ENCODE results near the gene RPL31. TPM values are rescaled to one million over a fixed set of nuclear protein-coding genes. Genes with fewer than 3 reads are reported as not detected.

RPL31 gene
- total and polyA plus RNA-seq, 9 of the 15 experiments (the other 6 are each of a cell fraction or from before 2014, with no cell fraction given), result 1,176 to 6,037 (median 2,997) TPM

DNA sequence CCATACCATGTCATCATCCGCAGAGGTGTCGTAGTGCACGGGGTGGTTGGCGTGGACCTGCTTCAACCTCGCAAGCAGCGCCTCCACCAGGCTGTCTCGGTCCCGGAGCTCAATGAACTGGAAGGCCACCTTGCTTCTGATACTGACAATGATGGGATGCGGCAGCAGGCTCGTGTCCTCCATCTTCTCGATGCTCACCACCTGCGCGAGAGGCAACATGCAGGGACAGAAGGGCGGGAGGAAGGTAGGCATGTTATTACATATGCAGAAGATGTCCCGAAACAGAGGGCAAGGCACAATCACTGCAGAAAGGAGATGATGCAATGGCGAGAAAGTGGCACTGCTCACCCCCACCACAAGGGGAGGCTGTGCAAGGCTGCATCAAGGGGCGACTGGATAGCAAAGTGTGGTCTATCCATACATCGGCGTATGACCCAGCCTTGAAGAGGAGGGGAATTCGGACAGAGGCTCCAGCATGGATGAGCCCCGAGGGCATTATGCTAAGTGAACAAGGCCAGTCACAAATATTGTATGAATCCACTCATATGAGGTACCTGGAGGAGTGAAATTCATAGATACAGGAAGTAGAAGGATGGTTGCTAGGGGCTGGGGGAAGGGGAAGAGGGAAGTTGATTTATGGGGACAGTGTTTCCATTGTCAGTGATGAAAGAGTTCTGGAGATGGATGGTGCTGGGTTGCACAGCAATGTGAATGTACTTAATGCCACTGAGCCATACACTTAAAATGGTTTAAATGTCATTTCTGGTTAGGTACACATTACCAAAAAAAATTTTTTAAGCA lies 36.6 kb downstream of the RPL31 start (continued):
- TF ChIP-seq, protein P1, sequence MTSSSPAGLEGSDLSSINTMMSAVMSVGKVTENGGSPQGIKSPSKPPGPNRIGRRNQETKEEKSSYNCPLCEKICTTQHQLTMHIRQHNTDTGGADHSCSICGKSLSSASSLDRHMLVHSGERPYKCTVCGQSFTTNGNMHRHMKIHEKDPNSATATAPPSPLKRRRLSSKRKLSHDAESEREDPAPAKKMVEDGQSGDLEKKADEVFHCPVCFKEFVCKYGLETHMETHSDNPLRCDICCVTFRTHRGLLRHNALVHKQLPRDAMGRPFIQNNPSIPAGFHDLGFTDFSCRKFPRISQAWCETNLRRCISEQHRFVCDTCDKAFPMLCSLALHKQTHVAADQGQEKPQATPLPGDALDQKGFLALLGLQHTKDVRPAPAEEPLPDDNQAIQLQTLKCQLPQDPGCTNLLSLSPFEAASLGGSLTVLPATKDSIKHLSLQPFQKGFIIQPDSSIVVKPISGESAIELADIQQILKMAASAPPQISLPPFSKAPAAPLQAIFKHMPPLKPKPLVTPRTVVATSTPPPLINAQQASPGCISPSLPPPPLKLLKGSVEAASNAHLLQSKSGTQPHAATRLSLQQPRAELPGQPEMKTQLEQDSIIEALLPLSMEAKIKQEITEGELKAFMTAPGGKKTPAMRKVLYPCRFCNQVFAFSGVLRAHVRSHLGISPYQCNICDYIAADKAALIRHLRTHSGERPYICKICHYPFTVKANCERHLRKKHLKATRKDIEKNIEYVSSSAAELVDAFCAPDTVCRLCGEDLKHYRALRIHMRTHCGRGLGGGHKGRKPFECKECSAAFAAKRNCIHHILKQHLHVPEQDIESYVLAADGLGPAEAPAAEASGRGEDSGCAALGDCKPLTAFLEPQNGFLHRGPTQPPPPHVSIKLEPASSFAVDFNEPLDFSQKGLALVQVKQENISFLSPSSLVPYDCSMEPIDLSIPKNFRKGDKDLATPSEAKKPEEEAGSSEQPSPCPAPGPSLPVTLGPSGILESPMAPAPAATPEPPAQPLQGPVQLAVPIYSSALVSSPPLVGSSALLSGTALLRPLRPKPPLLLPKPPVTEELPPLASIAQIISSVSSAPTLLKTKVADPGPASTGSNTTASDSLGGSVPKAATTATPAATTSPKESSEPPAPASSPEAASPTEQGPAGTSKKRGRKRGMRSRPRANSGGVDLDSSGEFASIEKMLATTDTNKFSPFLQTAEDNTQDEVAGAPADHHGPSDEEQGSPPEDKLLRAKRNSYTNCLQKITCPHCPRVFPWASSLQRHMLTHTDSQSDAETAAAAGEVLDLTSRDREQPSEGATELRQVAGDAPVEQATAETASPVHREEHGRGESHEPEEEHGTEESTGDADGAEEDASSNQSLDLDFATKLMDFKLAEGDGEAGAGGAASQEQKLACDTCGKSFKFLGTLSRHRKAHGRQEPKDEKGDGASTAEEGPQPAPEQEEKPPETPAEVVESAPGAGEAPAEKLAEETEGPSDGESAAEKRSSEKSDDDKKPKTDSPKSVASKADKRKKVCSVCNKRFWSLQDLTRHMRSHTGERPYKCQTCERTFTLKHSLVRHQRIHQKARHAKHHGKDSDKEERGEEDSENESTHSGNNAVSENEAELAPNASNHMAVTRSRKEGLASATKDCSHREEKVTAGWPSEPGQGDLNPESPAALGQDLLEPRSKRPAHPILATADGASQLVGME (CRISPR knock-in tag; IDR thresholded peaks at IDR 0.05), result peak; percentile 88; the same call in 1 of the 2 replicates
- TF ChIP-seq CBFB (CRISPR knock-in tag; IDR thresholded peaks at IDR 0.05), result 0 out of 2 replicates have a peak, but pooled peaks have one; percentile 28
- TF ChIP-seq MTA2 (IDR thresholded peaks at IDR 0.05; ENCODE audit: low read depth), result no peak
- no peak for TF ChIP-seq ZSCAN29 (IDR thresholded peaks at IDR 0.05)
- no peak for TF ChIP-seq POLR2AphosphoS2 (IDR thresholded peaks at IDR 0.05; ENCODE audit: low read length)
- TF ChIP-seq, protein P2, sequence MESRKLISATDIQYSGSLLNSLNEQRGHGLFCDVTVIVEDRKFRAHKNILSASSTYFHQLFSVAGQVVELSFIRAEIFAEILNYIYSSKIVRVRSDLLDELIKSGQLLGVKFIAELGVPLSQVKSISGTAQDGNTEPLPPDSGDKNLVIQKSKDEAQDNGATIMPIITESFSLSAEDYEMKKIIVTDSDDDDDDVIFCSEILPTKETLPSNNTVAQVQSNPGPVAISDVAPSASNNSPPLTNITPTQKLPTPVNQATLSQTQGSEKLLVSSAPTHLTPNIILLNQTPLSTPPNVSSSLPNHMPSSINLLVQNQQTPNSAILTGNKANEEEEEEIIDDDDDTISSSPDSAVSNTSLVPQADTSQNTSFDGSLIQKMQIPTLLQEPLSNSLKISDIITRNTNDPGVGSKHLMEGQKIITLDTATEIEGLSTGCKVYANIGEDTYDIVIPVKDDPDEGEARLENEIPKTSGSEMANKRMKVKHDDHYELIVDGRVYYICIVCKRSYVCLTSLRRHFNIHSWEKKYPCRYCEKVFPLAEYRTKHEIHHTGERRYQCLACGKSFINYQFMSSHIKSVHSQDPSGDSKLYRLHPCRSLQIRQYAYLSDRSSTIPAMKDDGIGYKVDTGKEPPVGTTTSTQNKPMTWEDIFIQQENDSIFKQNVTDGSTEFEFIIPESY (CRISPR knock-in tag; IDR thresholded peaks at IDR 0.05), result 0 out of 2 replicates have a peak, but pooled peaks have one; percentile 42
- no peak for TF ChIP-seq TBP (optimal IDR thresholded peaks at IDR 0.05; ENCODE audit: low read depth, low read length)
- TF ChIP-seq ZKSCAN1 (IDR thresholded peaks at IDR 0.05; ENCODE audit: low read depth, low read length), result no peak
- no peak for TF ChIP-seq ESRRB (CRISPR knock-in tag; IDR thresholded peaks at IDR 0.05; ENCODE audit: borderline replicate concordance)
- TF ChIP-seq, protein P3, sequence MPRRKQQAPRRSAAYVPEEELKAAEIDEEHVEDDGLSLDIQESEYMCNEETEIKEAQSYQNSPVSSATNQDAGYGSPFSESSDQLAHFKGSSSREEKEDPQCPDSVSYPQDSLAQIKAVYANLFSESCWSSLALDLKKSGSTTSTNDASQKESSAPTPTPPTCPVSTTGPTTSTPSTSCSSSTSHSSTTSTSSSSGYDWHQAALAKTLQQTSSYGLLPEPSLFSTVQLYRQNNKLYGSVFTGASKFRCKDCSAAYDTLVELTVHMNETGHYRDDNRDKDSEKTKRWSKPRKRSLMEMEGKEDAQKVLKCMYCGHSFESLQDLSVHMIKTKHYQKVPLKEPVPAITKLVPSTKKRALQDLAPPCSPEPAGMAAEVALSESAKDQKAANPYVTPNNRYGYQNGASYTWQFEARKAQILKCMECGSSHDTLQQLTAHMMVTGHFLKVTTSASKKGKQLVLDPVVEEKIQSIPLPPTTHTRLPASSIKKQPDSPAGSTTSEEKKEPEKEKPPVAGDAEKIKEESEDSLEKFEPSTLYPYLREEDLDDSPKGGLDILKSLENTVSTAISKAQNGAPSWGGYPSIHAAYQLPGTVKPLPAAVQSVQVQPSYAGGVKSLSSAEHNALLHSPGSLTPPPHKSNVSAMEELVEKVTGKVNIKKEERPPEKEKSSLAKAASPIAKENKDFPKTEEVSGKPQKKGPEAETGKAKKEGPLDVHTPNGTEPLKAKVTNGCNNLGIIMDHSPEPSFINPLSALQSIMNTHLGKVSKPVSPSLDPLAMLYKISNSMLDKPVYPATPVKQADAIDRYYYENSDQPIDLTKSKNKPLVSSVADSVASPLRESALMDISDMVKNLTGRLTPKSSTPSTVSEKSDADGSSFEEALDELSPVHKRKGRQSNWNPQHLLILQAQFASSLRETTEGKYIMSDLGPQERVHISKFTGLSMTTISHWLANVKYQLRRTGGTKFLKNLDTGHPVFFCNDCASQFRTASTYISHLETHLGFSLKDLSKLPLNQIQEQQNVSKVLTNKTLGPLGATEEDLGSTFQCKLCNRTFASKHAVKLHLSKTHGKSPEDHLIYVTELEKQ (CRISPR knock-in tag; IDR thresholded peaks at IDR 0.05), result no peak
- no peak for TF ChIP-seq ZNF75A (CRISPR knock-in tag; IDR thresholded peaks at IDR 0.05)
- no peak for TF ChIP-seq CREBBP (IDR thresholded peaks at IDR 0.05; ENCODE audit: low read depth, low read length)
- no peak for TF ChIP-seq ZNF133 (CRISPR knock-in tag; IDR thresholded peaks at IDR 0.05)
- TF ChIP-seq ZNF445 (CRISPR knock-in tag; IDR thresholded peaks at IDR 0.05; ENCODE audit: low read depth), result no peak
- TF ChIP-seq CXXC5 (CRISPR knock-in tag; IDR thresholded peaks at IDR 0.05), result peak; percentile 57
- TF ChIP-seq ESRRA (IDR thresholded peaks at IDR 0.05; ENCODE audit: borderline replicate concordance, low read depth), result no peak; the same call in 1 of the 2 replicates
